Omental fat pad (tissue), 4 donors: ENCODE results near the gene LRP1. TPM values are rescaled to one million over a fixed set of nuclear protein-coding genes. Genes with fewer than 3 reads are reported as not detected.

Source experiments
- ATAC-seq: fragments of 150-250 bp; one replicate; pipeline ENCODE4 v1.9.1; 2016; ENCODE audit warnings: mild to moderate bottlenecking, moderate library complexity; ENCODE audit not compliant: low FRiP score
- DNase-seq: peaks from one replicate; pipeline ENCODE4 v3.0.0-alpha.2; 2019; ENCODE audit warnings: low spot score
- CTCF ChIP-seq, 3 donors: fragments of 450-650 bp; IDR thresholded peaks; one replicate each; pipeline ENCODE4 v1.5.1; 2016 to 2017; ENCODE audit warnings: antibody characterized with exemption in 3 of 3, mild to moderate bottlenecking in 3 of 3, moderate library complexity in 2 of 3
- total RNA-seq, 4 donors: library from RNA; depleted of rRNA; stranded (reverse); fragments of >200 nt; gene quantifications; one replicate each; pipeline ENCODE4 v1.1.0, GENCODE V29; 2016

LRP1 gene
- total RNA-seq, 4 donors from 2014 or later: 312 to 592 (median 571) TPM

- no peak for TF ChIP-seq CTCF (IDR thresholded peaks at IDR 0.05)
- DNase-seq (no peak), ATAC-seq (no peak)
Measured at GRCh38 chr12:57224278-57224972, 96.1 kb downstream of the LRP1 start.

- DNase-seq (no peak), ATAC-seq (peak; percentile 26)
- TF ChIP-seq CTCF (IDR thresholded peaks at IDR 0.05): peak in 1 of 3 donors; percentile 32
Measured at GRCh38 chr12:57224973-57225679, 96.8 kb downstream of the LRP1 start.

GRCh38 chr12:57225680-57226210, 97.5 kb downstream of the LRP1 start:
- no peak for ATAC-seq
- no peak for DNase-seq
- TF ChIP-seq CTCF (IDR thresholded peaks at IDR 0.05): no peak

GRCh38 chr12:57226588-57227314, 98.5 kb downstream of the LRP1 start:
- TF ChIP-seq CTCF (IDR thresholded peaks at IDR 0.05): no peak
- no peak for ATAC-seq
- DNase-seq: no peak

- DNase-seq (no peak), ATAC-seq (no peak)
- TF ChIP-seq CTCF (IDR thresholded peaks at IDR 0.05): no peak
Measured at GRCh38 chr12:57227315-57228115, 99.2 kb downstream of the LRP1 start.

GRCh38 chr12:57229046-57229633, 100.9 kb downstream of the LRP1 start:
- DNase-seq (no peak), ATAC-seq (no peak)
- no peak for TF ChIP-seq CTCF (IDR thresholded peaks at IDR 0.05)
